SHP77 (cell line): ENCODE results near the gene TCN2.
"Not testable (repeated sequence)": the region's sequence is repeated elsewhere in the genome, so short reads cannot be mapped to it uniquely, and the experiment has no call there.

Source experiments
- DNase-seq, 2 experiments: peaks; one replicate each; lab custom pipeline; 2025; lab: John Stamatoyannopoulos, UW

TCN2 gene

DNA sequence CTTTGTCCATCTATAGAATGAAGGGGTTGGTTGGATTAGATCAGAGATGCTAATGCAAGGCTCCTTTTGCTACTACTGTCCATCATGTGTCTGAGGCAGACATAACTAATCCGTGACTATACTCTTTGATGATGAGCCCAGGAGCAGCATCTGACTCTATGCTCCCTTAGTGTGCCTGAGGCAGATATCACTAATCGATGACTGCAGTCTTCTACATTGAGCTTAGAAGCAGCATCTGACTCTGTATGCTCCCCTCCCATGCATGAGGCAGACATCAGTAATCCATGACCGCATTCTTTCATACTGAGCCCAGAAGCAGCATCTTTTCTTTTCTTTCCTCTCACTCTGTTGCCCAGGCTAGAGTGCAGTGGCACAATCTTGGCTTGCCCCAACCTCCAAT, 4.2 kb downstream of the TCN2 start:
- no peak for DNase-seq

DNA sequence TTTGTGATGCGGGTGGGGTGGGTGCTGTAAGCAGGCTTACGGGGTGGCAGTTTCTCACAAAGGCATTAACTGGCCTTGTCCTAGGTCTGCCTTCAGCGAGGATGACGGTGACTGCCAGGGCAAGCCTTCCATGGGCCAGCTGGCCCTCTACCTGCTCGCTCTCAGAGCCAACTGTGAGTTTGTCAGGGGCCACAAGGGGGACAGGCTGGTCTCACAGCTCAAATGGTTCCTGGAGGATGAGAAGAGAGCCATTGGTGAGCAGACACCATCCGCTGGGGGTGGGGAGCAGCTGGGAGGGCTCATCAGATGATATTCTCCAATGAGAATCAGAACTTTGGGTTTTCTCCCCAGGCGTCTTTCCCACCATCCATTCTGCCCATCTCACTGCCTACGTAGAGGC, 5.8 kb downstream of the TCN2 start:
- DNase-seq: no peak

DNA sequence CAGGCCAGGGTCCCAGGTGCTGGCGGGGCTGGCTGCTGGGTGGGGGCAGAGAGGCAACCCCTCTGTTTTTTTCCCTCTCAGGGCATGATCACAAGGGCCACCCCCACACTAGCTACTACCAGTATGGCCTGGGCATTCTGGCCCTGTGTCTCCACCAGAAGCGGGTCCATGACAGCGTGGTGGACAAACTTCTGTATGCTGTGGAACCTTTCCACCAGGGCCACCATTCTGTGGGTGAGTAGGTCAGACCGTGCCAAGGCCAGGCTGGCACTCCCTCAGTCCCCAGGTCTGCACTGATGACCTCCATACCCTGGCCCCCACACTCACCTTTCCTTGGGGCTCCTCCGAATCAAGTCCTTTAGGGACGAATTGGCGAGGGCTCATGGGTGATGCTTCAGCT, 7.3 kb downstream of the TCN2 start:
- no peak for DNase-seq

DNA sequence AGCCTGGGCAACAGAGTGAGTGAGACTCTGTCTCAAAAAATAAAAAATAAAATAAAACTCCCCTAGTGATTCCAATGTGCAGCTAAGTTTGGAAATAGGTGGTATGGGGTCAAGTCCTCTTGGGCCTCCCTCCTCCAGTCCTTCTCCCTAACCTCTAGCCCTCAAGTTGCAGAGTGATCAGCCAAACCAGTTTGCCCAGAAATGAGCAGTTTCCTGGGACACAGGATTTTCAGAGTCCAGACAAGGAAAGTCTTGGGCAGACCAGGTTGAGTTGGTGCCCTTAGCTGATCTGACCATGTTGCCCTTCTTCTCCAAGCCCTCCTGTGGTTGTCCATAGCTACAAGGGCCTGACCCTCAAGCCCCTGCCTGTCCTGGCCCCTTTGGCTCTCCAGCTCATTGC, 7.9 kb downstream of the TCN2 start:
- DNase-seq: no peak

DNA sequence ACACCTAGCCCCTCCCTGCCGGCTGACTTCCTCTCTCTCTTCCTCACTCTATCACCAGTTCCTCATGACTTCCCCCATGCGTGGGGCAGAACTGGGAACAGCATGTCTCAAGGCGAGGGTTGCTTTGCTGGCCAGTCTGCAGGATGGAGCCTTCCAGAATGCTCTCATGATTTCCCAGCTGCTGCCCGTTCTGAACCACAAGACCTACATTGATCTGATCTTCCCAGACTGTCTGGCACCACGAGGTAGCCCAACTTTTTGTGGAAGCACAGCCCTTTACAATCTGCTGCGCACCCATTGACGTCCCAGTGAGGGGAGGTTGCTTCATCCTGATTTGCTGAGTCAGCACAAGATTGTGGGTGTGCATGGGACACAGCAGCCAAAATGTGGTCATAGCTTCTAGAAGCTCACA, 8.6 kb downstream of the TCN2 start:
- no peak for DNase-seq

DNA sequence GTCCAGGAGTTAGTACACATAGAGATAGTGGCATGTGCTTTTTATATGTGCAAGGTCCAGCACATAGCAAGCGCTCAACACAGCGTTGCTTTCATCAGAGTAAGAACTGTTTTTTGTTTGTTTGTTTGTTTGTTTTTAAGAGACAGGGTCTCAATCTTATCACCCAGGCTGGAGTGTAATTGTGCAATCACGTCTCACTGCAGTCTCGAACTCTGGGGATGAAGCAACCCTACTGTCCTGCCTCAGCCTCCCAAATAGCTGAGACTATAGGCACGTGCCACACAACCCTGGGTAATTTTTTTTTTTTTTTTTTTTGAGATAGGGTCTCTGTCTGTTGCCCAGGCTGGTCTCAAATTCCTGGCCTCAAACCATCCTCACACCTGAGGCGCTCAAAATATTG, 10.8 kb downstream of the TCN2 start:
- no peak for DNase-seq

DNA sequence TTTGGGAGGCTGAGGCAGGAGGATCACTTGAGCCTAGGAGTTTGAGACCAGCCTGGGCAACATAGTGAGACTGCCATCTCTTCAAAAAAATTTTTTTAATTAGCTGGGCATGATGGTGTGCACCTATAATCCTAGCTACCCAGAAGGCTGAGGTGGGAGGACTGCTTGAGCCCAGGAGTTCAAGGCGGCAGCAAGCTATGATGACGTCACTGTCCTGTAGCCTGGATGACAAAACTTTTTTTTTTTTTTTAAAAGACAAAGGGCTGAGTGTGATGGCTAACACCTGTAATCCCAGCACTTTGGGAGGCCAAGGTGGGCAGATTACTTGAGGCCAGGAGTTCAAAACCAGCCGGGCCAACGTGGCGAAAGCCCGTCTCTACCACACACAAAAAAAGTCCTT, 12.9 kb downstream of the TCN2 start:
- DNase-seq: not testable (repeated sequence)

DNA sequence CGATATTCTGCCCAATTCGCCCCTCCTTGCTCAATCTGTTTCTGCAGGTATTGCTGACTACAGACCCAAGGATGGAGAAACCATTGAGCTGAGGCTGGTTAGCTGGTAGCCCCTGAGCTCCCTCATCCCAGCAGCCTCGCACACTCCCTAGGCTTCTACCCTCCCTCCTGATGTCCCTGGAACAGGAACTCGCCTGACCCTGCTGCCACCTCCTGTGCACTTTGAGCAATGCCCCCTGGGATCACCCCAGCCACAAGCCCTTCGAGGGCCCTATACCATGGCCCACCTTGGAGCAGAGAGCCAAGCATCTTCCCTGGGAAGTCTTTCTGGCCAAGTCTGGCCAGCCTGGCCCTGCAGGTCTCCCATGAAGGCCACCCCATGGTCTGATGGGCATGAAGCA, 19.4 kb downstream of the TCN2 start:
- DNase-seq: no peak

DNA sequence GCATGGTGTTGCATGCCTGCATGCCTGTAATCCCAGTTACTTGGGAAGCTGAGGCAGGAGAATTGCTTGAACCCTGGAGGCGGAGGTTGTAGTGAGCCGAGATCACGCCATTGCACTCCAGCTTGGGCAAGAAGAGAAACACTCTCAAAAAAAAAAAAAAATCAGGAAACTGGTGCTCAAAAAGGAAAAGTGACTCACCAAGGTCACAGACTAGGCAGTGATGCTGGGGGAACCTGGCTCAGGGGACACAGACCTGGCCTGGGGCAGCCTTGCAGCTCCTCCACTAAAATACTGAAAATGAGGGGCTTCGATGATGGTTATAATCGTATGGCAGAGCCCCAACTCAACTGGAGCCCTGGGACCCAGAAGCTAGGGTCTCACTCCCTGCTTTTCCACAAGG, 20.5 kb downstream of the TCN2 start:
- no peak for DNase-seq

DNA sequence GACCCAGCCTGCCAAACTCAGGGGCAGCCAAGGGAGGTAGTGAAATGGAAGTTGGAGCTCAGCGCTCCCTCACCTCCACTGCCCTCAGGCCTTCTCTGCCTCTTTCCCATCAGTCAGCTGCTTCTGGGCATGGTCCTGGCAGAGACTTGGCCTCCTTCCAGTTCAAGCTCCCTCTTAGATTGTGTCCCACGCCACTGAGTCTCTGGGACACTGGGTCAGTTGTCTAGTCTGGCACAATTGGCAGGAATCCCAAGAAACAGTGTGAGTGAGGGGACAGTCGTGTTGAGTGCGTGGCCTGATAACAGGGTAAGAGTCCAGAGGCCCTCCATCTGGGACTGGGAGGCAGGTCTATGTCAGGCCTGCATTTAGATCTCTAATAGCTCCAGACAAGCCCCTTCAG, 21.5 kb downstream of the TCN2 start:
- DNase-seq: no peak

DNA sequence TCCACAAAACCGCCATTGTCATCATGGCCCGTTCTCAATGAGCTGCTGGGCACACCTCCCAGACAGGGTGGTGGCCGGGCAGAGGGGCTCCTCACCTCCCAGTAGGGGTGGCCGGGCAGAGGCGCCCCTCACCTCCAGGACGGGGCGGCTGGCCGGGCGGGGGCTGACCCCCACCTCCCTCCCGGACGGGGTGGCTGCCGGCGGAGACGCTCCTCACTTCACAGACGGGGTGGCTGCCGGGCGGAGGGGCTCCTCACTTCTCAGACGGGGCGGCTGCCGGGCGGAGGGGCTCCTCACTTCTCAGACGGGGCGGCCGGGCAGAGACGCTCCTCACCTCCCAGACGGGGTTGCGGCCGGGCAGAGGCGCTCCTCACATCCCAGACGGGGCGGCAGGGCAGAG, 24.5 kb downstream of the TCN2 start:
- DNase-seq: not testable (repeated sequence)

DNA sequence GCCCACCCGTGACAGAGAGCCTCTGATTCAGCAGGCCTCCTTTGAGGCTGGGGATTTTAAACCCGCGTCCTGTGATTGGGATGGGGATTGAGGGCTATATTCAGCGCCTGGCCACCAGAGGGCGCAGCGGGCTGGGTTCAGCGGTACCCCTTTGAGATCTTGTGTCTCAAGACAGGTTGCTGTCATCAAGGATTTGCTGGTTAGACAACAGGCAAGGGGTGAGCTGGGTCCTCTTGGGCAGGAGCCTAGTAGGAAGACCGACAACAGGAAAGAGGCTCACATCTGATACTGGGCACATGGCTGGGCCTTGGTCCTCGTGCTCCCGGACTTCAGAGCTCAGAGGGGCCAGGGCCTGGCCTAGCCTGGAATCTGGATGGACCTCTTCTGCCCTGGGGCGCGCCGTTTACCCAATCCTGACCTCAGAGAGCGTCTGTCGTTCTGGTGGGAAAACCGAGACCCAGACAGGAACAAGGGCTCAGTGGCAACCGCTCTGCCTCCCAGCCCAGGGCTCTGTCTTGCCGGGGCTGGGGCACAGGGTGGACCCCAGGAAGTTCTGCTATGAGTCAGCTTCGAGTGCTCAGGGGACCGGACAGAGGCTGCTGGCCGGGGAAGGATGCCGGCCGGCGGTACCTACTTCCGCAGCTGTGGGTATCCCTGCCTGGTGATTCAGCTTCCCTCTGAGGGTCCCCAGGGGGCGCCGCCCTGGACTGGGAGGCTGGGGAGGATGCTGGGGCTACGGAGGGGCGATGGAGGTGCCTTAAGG, 27.7 kb downstream of the TCN2 start:
- peak; percentile 61 to 70 for DNase-seq

DNA sequence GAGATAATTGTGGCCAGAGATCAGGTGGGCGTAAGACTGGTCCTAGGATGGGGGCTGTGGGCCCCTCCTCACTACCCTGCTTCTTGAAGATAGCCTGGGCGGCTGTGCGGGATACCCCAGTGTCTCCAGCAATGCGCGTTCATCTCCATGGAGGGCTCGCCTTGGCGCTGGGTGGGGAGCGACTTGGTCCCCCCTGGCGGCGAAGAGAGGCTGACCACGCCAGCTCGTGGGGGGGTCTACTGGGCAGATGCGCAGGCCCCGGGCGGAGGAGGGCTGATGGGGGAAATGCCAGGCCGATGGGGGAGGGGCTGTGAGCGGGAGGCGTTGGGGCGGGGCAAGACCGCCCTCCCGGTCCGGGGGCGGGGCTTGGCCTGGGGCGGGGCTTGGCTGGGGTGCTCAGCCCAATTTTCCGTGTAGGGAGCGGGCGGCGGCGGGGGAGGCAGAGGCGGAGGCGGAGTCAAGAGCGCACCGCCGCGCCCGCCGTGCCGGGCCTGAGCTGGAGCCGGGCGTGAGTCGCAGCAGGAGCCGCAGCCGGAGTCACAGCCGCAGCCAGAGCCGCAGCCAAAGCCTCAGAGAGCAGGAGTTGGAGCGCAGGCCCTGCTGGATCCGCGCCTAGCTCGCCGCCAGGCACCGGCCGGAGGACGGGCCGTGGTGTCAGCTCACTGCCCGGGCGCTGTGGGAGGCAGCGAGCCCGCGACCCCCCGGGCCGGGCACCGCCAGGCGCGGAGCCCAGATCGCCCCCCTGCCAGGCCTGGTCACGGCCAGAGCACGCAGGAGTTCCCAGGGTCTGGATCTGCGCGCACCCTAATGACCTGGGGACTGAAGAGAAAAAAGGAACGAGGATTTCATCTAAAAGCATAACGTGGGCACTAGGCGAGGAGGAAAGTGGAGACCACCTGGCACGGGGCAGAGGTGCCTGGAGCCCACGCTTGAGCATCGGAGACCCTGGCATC, 28.6 kb downstream of the TCN2 start, which contains the start of gene SLC35E4:
Gene SLC35E4, plus strand, starts transcription at position 509 of the 953 bp plus-strand sequence. CDS start 670 bp downstream, outside the sequence.
- DNase-seq: peak; percentile 83 to 94

DNA sequence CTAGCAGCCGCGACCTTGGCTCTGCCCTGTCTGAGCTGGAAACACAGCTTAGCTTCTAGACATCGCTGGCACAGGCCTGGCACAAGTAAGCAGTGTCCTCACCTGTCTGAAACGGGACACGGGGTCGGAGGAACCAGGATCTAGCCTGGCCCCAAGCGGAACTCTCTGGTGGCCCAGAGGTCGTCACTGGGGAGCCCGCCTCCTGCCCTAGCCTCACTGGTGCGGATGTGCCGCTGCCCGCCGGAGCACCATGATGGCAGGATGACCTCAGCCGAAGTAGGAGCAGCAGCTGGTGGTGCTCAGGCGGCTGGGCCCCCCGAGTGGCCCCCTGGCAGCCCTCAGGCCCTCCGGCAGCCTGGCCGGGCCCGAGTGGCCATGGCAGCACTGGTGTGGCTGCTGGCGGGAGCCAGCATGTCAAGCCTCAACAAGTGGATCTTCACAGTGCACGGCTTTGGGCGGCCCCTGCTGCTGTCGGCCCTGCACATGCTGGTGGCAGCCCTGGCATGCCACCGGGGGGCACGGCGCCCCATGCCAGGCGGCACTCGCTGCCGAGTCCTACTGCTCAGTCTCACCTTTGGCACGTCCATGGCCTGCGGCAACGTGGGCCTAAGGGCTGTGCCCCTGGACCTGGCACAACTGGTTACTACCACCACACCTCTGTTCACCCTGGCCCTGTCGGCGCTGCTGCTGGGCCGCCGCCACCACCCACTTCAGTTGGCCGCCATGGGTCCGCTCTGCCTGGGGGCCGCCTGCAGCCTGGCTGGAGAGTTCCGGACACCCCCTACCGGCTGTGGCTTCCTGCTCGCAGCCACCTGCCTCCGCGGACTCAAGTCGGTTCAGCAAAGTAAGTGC, 29.5 kb downstream of the TCN2 start:
- peak; percentile 19 to 46 for DNase-seq

DNA sequence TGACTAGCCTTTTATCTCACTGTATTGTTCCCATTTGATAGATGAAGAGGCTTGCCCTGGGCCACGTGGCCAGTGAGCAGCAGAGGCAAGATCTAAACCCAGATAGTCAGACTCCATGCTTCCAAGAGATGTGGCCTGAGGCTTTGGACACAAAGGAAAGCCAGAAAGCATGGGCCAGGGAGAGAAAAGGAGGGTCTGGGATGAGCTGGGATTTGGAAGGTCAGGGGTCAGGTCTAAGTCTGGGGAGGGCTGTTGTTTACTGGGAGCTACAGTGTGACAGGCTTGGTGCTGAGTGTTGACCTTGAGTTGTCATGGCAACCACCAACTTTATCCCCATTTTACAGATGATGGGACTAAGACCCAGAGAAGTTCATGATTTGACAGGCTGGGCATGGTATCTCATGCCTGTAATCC, 30.7 kb downstream of the TCN2 start:
- DNase-seq: no peak

DNA sequence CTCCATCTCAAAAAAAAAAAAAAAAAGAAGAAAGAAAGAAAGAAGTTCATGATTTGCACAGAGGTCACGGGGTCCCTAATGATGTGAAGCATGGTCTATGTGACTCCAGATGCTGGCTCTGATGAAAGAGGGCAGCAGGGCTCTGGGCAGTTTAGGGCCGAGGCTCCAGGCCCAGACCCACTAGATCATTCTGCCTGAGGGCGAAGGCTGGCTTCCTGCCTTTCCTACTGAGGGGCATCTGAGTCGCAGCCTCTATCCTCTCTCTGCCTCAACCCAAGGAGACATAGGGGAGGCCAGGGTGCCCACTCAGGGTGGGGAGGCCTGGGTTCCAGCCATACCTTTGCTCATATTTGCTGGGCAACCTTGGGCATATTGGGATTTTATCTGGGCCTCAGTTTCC, 33.4 kb downstream of the TCN2 start:
- no peak for DNase-seq

DNA sequence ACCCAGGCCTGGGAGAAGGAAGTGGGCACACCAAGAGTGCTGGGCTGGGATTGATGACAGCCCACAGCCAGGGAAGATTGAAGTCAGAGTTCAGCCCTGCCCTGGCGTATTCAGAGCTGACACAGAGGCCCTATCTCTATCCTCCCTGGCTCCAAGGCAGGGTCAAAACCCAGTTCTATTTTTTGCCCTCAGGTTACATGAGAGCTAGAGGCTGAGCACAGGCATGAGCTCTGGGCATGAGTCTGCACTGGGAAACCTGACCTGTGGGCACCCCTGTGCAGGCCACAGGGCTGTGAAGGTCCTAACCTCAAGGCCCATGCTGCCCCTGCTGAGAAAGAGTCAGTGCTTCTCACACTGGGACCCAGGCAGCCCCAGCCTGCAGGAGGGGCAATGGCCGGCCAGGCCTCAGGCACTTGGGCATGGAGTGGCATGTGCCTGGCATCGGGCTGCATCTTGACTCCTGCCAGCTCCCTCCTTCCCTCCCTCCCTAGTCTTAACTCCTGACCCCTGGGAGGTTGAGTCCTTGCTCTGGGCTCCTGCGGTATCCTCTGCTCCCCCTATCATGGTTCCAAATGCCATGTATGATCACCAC, 34.0 kb downstream of the TCN2 start:
- no peak for DNase-seq

DNA sequence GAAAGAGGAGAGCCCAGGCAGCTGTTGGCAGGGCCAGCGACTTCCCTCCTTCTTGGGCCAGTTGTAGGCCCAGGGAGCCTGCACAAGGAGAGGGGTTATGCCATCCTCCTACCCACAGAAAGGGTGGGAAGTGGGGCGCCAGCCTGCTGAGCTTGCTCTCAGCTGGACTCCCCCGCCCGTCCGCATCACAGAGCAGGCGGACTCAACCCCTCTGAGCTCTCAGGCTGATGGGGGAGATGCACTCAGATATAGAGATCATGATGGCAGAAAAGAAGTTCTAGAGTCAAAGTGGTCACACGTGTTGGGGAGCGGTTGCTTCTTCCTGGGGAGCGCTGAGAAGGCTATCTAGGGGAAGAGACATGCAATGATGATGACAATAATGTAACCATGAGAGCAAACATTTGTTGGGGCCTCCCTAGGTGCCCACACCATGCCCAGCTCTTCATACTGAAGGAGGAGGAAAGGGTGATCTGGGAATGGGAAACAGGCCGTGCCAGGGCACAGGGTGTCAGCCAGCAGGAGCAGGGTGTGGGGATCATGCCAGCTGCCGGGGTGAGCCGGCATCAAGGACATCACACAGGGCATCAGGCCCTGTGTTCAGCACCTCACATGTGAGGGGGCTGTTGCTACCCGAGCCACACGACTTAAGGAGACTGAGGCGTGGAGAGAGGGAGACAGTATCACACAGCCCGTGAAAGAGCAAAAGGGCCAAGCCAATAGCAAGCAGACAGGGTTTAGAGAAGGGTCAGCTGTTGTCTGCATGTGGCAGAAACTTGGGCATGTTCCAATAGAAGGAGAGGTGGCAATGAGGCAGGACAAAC, 36.3 kb downstream of the TCN2 start:
- no peak for DNase-seq

DNA sequence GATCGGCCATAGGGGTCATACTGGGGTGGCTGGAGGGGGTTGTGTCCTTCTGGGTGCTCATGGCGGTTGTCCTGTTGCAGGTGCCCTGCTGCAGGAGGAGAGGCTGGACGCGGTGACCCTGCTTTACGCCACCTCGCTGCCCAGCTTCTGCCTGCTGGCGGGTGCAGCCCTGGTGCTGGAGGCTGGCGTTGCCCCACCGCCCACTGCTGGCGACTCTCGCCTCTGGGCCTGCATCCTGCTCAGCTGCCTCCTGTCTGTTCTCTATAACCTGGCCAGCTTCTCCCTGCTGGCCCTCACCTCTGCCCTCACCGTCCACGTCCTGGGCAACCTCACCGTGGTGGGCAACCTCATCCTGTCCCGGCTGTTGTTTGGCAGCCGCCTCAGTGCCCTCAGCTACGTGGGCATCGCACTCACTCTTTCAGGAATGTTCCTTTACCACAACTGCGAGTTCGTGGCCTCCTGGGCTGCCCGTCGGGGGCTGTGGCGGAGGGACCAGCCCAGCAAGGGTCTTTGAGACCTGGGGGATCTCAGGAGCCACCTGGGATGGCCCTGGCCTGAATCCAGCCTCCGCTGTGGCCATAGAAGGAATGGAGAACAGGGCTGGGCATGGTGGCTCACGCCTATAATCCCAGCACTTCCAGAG, 39.7 kb downstream of the TCN2 start:
- DNase-seq: no peak

DNA sequence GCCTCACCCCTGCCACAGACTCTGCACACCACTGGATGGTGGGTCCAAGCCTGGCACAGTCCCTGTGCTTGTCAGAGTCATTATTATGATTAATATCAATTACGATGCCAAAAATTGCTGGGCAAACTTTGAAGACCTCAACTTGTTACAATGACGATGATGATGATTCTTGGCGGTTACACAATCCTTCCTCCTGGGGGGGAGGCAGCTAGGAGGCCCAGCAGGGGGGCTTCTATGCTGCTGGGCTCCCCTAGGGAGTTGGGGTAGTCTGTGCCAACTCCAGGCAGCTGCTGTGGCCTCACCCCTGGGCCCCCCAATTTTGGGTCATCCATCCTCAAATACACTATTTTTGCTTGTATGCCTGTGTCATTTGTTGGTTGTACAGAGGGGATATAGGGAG, 40.6 kb downstream of the TCN2 start:
- no peak for DNase-seq
